SK-N-SH (cell line): Measurements from ENCODE around the gene XKR3.
"Not testable (repeated sequence)": the region's sequence is repeated elsewhere in the genome, so short reads cannot be mapped to it uniquely, and the experiment has no call there.

Experiments used
- CHD2 ChIP-seq: fragments of 150-350 bp; IDR thresholded peaks from 2 replicates; pipeline ENCODE4 v1.6.1; 2018; ENCODE audit warnings: low read length; ENCODE audit not compliant: partially characterized antibody
- CTCF ChIP-seq: fragments of 200-600 bp; sonication (generic); IDR thresholded peaks from 2 replicates; pipeline ENCODE4 v1.6.1; 2017; ENCODE audit warnings: antibody characterized with exemption, mild to moderate bottlenecking, moderate library complexity
- EP300 ChIP-seq, 2 experiments: IDR thresholded peaks; 2 replicates each; pipeline versions ENCODE4 v1.4.0 to v1.6.1; 2012; ENCODE audit warnings: borderline replicate concordance in 1 of 2, low read depth in 1 of 2, low read length in 1 of 2
- FOXJ3 ChIP-seq: sonication (generic); formaldehyde crosslinking; IDR thresholded peaks from 2 replicates; pipeline ENCODE4 v1.5.1; 2020; ENCODE audit warnings: mild to moderate bottlenecking, missing genetic modification reagents
- POLR2AphosphoS5 ChIP-seq: IDR thresholded peaks from 2 replicates; pipeline ENCODE4 v1.6.1; 2012; ENCODE audit warnings: low read depth, low read length
- REST ChIP-seq: IDR thresholded peaks from 2 replicates; pipeline ENCODE4 v1.6.1; 2012; ENCODE audit warnings: mild to moderate bottlenecking, low read depth, low read length, moderate library complexity
- SIN3A ChIP-seq: IDR thresholded peaks from 2 replicates; pipeline ENCODE4 v1.6.1; 2012; ENCODE audit warnings: low read depth, mild to moderate bottlenecking, low read length, moderate library complexity, borderline replicate concordance
- SMC3 ChIP-seq: IDR thresholded peaks from 2 replicates; pipeline ENCODE4 v1.6.1; 2012; ENCODE audit warnings: low read depth, low read length, improper control_type of control experiment
- USF1 ChIP-seq: IDR thresholded peaks from 2 replicates; pipeline ENCODE4 v1.4.0; 2012; ENCODE audit warnings: low read depth, borderline replicate concordance

GRCh38 chr22:16734271-16734670 lies 90.9 kb downstream of the XKR3 start:
- TF ChIP-seq FOXJ3 (CRISPR knock-in tag); CHD2; CTCF; SMC3; REST; EP300 (IDR thresholded peaks at IDR 0.05; ENCODE audit: borderline replicate concordance in 1 of 2, low read depth in 1 of 2, low read length in 1 of 2); USF1; POLR2AphosphoS5; SIN3A: not testable (repeated sequence)
